CD4-positive, alpha-beta T cell treated with Interferon alpha-2 for 1 hour (primary cell): Measurements from ENCODE around the gene PNPLA7.
A peak's percentile ranks its signal among the peaks of the same experiment; 100 is the strongest.

Source experiments
- DNase-seq, 2 donors: peaks; one replicate each; pipeline ENCODE4 v3.0.0-alpha.2; 2020 to 2022

Gene PNPLA7

GRCh38 chr9:137492464-137493363 lies 57.5 kb downstream of the PNPLA7 start:
- peak in 1 of 2 donors; percentile 18 for DNase-seq

GRCh38 chr9:137491735-137492432 lies 58.3 kb downstream of the PNPLA7 start:
- DNase-seq: no peak

- DNase-seq: no peak
Measured at GRCh38 chr9:137490532-137491186, 59.5 kb downstream of the PNPLA7 start.

GRCh38 chr9:137488906-137489305 lies 61.3 kb downstream of the PNPLA7 start:
- no peak for DNase-seq

GRCh38 chr9:137488327-137488653 lies 61.9 kb downstream of the PNPLA7 start:
- no peak for DNase-seq

- DNase-seq: no peak
Measured at GRCh38 chr9:137487454-137488326, 62.5 kb downstream of the PNPLA7 start.

GRCh38 chr9:137486545-137487453 lies 63.4 kb downstream of the PNPLA7 start:
- no peak for DNase-seq

GRCh38 chr9:137486141-137486490 lies 64.1 kb downstream of the PNPLA7 start:
- no peak for DNase-seq

- DNase-seq: no peak
Measured at GRCh38 chr9:137485343-137486140, 64.7 kb downstream of the PNPLA7 start.

- no peak for DNase-seq
Measured at GRCh38 chr9:137484551-137485315, 65.5 kb downstream of the PNPLA7 start.

GRCh38 chr9:137482094-137482781 lies 68.0 kb downstream of the PNPLA7 start:
- no peak for DNase-seq

- no peak for DNase-seq
Measured at GRCh38 chr9:137480686-137481683, 69.2 kb downstream of the PNPLA7 start.

GRCh38 chr9:137479892-137480685 lies 70.1 kb downstream of the PNPLA7 start:
- no peak for DNase-seq

GRCh38 chr9:137478962-137479861 lies 71.0 kb downstream of the PNPLA7 start:
- DNase-seq: no peak

- DNase-seq: no peak
Measured at GRCh38 chr9:137478613-137478961, 71.6 kb downstream of the PNPLA7 start.
